ENCODE measurements around the gene ACSL6.
A peak's percentile ranks its signal among the peaks of the same experiment; 100 is the strongest.
"Not testable (repeated sequence)": the region's sequence is repeated elsewhere in the genome, so short reads cannot be mapped to it uniquely, and the experiment has no call there.

ACSL6 gene

GRCh38 chr5:131942016-131942415, 69.4 kb downstream of the ACSL6 start:
- Mint-ChIP-seq H3K27ac (no peak overlapping the region), H3K9me3 (no peaks in the 10 kb centered on the region), H3K27me3 (no peaks in the 10 kb centered on the region), H3K36me3 (ENCODE audit: insufficient read depth) (no peaks in the 10 kb centered on the region), H3K4me3 (no peak overlapping the region), H3K4me1 (ENCODE audit: low read depth in 2 of 2) (no peaks in the 10 kb centered on the region)
- ATAC-seq (replicated peaks) (no peak), DNase-seq (no peak)

GRCh38 chr5:131939690-131940345, 71.6 kb downstream of the ACSL6 start:
- Mint-ChIP-seq H3K4me3 (no peak overlapping the region), H3K9me3 (no peaks in the 10 kb centered on the region), H3K27ac (no peak overlapping the region), H3K4me1 (ENCODE audit: low read depth in 2 of 2) (no peaks in the 10 kb centered on the region), H3K36me3 (ENCODE audit: insufficient read depth) (no peaks in the 10 kb centered on the region), H3K27me3 (no peaks in the 10 kb centered on the region)
- ATAC-seq (replicated peaks) (no peak), DNase-seq (no peak)

GRCh38 chr5:131932235-131932634, 79.2 kb downstream of the ACSL6 start:
- H3K4me3 Mint-ChIP-seq: no peak overlapping the region
- no peaks in the 10 kb centered on the region for H3K4me1 Mint-ChIP-seq (ENCODE audit: low read depth in 2 of 2)
- H3K27me3 Mint-ChIP-seq: peaks cover 0 to 14% of the 10 kb centered on the region in 2 donors
- H3K27ac Mint-ChIP-seq: no peak overlapping the region
- ATAC-seq (replicated peaks) (no peak), DNase-seq (no peak)
- H3K9me3 Mint-ChIP-seq: peaks cover 15 to 27% of the 10 kb centered on the region in 2 donors
- no peaks in the 10 kb centered on the region for H3K36me3 Mint-ChIP-seq (ENCODE audit: insufficient read depth)

DNA sequence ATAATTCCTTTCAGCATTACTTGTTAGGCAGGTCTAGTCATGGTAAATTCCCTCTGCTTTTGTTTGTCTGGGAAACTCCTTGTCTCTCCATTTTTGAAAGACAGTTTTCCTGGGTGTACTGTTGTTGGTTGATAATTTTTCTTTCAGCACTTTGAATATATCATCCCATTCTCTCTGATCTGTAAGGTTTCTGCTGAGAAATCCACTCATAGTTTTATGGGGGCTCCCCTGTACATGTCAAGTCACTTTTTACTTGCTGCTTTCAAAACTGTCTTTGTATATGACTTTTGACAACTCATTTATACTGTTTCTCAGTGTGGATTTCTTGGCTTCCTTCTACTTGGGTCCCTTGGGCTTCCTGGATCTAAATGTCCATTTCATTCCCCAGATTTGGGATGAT, 82.5 kb downstream of the ACSL6 start:
- peaks cover 15 to 30% of the 10 kb centered on the region in 2 donors for H3K9me3 Mint-ChIP-seq
- no peaks in the 10 kb centered on the region for H3K36me3 Mint-ChIP-seq (ENCODE audit: insufficient read depth)
- H3K27me3 Mint-ChIP-seq: peaks cover 0 to 16% of the 10 kb centered on the region in 2 donors
- no peak overlapping the region for H3K27ac Mint-ChIP-seq
- ATAC-seq (replicated peaks): no peak
- no peak for DNase-seq
- H3K4me3 Mint-ChIP-seq: no peak overlapping the region
- no peaks in the 10 kb centered on the region for H3K4me1 Mint-ChIP-seq (ENCODE audit: low read depth in 2 of 2)

- no peaks in the 10 kb centered on the region for H3K36me3 Mint-ChIP-seq (ENCODE audit: insufficient read depth)
- DNase-seq (no peak), ATAC-seq (replicated peaks) (no peak)
- peaks cover 15 to 30% of the 10 kb centered on the region in 2 donors for H3K9me3 Mint-ChIP-seq
- H3K27me3 Mint-ChIP-seq: peaks cover 0 to 16% of the 10 kb centered on the region in 2 donors
- no peak overlapping the region for H3K4me3 Mint-ChIP-seq
- no peaks in the 10 kb centered on the region for H3K4me1 Mint-ChIP-seq (ENCODE audit: low read depth in 2 of 2)
- H3K27ac Mint-ChIP-seq: no peak overlapping the region
Measured at GRCh38 chr5:131926168-131926567, 85.3 kb downstream of the ACSL6 start.

GRCh38 chr5:131916481-131916880, 95.0 kb downstream of the ACSL6 start:
- Mint-ChIP-seq H3K27me3 (no peaks in the 10 kb centered on the region), H3K9me3 (peaks cover 0 to 3% of the 10 kb centered on the region in 2 donors)

GRCh38 chr5:131914472-131914871, 97.0 kb downstream of the ACSL6 start:
- no peaks in the 10 kb centered on the region for H3K27me3 Mint-ChIP-seq
- H3K36me3 Mint-ChIP-seq (ENCODE audit: insufficient read depth): no peaks in the 10 kb centered on the region
- H3K4me3 Mint-ChIP-seq: no peak overlapping the region
- no peaks in the 10 kb centered on the region for H3K4me1 Mint-ChIP-seq (ENCODE audit: low read depth in 2 of 2)
- peaks cover 0 to 2% of the 10 kb centered on the region in 2 donors for H3K9me3 Mint-ChIP-seq
- ATAC-seq (replicated peaks) (no peak), DNase-seq (no peak)
- no peak overlapping the region for H3K27ac Mint-ChIP-seq

More at GRCh38 chr5:131916481-131916880, 95.0 kb downstream of the ACSL6 start:
- ATAC-seq (replicated peaks): no peak
- Mint-ChIP-seq H3K4me1 (ENCODE audit: low read depth in 2 of 2) (no peaks in the 10 kb centered on the region), H3K27ac (no peak overlapping the region), H3K4me3 (no peak overlapping the region), H3K36me3 (ENCODE audit: insufficient read depth) (no peaks in the 10 kb centered on the region)
- DNase-seq: no peak

- H3K9me3 Mint-ChIP-seq: no peaks in the 10 kb centered on the region
- H3K27me3 Mint-ChIP-seq: no peaks in the 10 kb centered on the region
- DNase-seq (no peak), ATAC-seq (replicated peaks) (no peak)
- H3K27ac Mint-ChIP-seq: no peak overlapping the region
- no peak overlapping the region for H3K4me3 Mint-ChIP-seq
- H3K4me1 Mint-ChIP-seq (ENCODE audit: low read depth in 2 of 2): no peaks in the 10 kb centered on the region
- no peaks in the 10 kb centered on the region for H3K36me3 Mint-ChIP-seq (ENCODE audit: insufficient read depth)
Measured at GRCh38 chr5:131913603-131914002, 97.9 kb downstream of the ACSL6 start.

- no peak overlapping the region for H3K4me3 Mint-ChIP-seq
- no peak for DNase-seq
- peaks cover 11% of the 10 kb centered on the region in 2 donors for H3K4me1 Mint-ChIP-seq (ENCODE audit: low read depth in 2 of 2)
- peaks cover 3% of the 10 kb centered on the region for H3K36me3 Mint-ChIP-seq (ENCODE audit: insufficient read depth)
- no peak overlapping the region for H3K27ac Mint-ChIP-seq
- ATAC-seq (replicated peaks): no peak
- H3K27me3 Mint-ChIP-seq: no peaks in the 10 kb centered on the region
- H3K9me3 Mint-ChIP-seq: peaks cover 12 to 33% of the 10 kb centered on the region in 2 donors
Measured at GRCh38 chr5:131906668-131907067, 104.8 kb downstream of the ACSL6 start.

DNA sequence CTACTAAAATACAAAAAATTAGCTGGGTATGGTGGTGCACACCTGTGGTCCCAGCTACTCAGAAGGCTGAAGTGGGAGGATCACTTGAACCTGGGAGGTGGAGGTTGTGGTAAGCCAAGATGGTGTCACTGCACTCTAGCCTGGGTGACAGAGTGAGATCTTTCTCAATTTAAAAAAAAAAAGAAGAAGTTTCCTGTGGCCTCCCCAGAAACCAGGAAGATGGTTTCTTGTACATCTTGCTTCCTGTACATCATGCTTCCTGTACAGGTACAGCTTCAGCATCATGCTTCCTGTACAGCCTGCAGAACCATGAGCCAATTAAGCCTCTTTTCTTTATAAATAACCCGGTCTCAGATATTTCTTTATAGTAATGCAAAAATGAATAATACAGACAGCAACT, 109.2 kb downstream of the ACSL6 start:
- H3K27ac Mint-ChIP-seq: peak overlapping the region; percentile 75 to 82
- peaks cover 14 to 40% of the 10 kb centered on the region in 2 donors for H3K9me3 Mint-ChIP-seq
- ATAC-seq (replicated peaks): peak; percentile 88
- peak overlapping the region; percentile 30 to 31 for H3K4me3 Mint-ChIP-seq
- DNase-seq; H3K27me3 Mint-ChIP-seq; H3K36me3 Mint-ChIP-seq (ENCODE audit: insufficient read depth): not testable (repeated sequence)
- peaks cover 14 to 20% of the 10 kb centered on the region in 2 donors for H3K4me1 Mint-ChIP-seq (ENCODE audit: low read depth in 2 of 2)
